K562 (cell line): ENCODE data around the gene SH2D7. TPM values are rescaled to one million over a fixed set of nuclear protein-coding genes. Genes with fewer than 3 reads are reported as not detected.

ENCODE experiments used
- ATAC-seq: fragments of 200-7000 bp; cut with Tn5 transposase; 3 replicates; pipeline ENCODE4 v1.9.1; 2020; ENCODE audit warnings: moderate library complexity
- BruUV-seq: library from RNA; stranded (reverse); fragments of 400-500 nt; replicated peaks from 2 replicates; lab custom pipeline; 2021; lab: Mats Ljungman, UMichigan
- CTCF ChIA-PET: fragments of 300-600 bp; formaldehyde crosslinking; extraction: SDS; loops from one replicate; lab custom pipeline; 2021; ENCODE audit warnings: low intra/inter-chr PET ratio; lab: Yijun Ruan, JAX
- POLR2A ChIA-PET: fragments of 300-600, 350-650 bp; sonication (Branson Sonifier 250); formaldehyde crosslinking; extraction: SDS; loops from one replicate; lab custom pipeline; 2021; ENCODE audit warnings: antibody characterized with exemption, inconsistent platforms; lab: Yijun Ruan, JAX
- DNase-seq, 4 experiments: peaks; one replicate each; pipeline versions ENCODE4 v3.0.0 to v3.0.0-alpha.2; 2011 to 2018; ENCODE audit warnings: low spot score in 3 of 4, mixed read lengths in 3 of 4; ENCODE audit errors: extremely low read depth in 1 of 4
- FAIRE-seq: peaks from 2 replicates; lab custom pipeline; 2011; peaks lifted over from hg19 to GRCh38; lab: Jason Lieb, UNC
- H2AFZ ChIP-seq: 2 replicates; pipeline ENCODE4 v1.6.0; 2011; ENCODE audit warnings: low read depth, low read length, control low read depth, inconsistent platforms
- H3K27ac ChIP-seq: fragments of 200-600 bp; 3 replicates; pipeline ENCODE4 v1.8.0; 2011; ENCODE audit warnings: low read depth, mild to moderate bottlenecking, control low read depth, inconsistent platforms, low read length, moderate library complexity, mixed read lengths; ENCODE audit errors: extremely low read depth
- H3K27me3 ChIP-seq, 2 experiments: fragments of 300-600 bp in 1 of 2; 2 replicates in 1 of 2; 3 replicates in 1 of 2; pipeline versions ENCODE4 v1.6.0 to v1.8.0; 2011; ENCODE audit warnings: inconsistent platforms in 2 of 2, low read length in 2 of 2, mild to moderate bottlenecking in 1 of 2, mixed read lengths in 1 of 2, moderate library complexity in 1 of 2; ENCODE audit not compliant: control insufficient read depth in 2 of 2, insufficient read depth in 2 of 2
- H3K36me3 ChIP-seq: fragments of 300-600 bp; 3 replicates; pipeline ENCODE4 v1.8.0; 2011; ENCODE audit warnings: mild to moderate bottlenecking, low read length, inconsistent platforms; ENCODE audit not compliant: control insufficient read depth, insufficient read depth
- H3K4me1 ChIP-seq, 2 experiments: fragments of 200-600 bp in 1 of 2; replicated peaks in 1 of 2; 2 replicates in 1 of 2; 3 replicates in 1 of 2; pipeline versions ENCODE4 v1.5.1 to v1.8.0; 2011; ENCODE audit warnings: inconsistent platforms in 2 of 2, low read length in 2 of 2, mild to moderate bottlenecking in 1 of 2, mixed read lengths in 1 of 2, moderate library complexity in 1 of 2; ENCODE audit not compliant: control insufficient read depth in 2 of 2, insufficient read depth in 2 of 2
- H3K4me2 ChIP-seq: 2 replicates; pipeline ENCODE4 v1.6.1; 2011; ENCODE audit warnings: low read length, control low read depth, inconsistent platforms, mixed read lengths; ENCODE audit not compliant: insufficient read depth
- H3K4me3 ChIP-seq: fragments of 200-600 bp; sonication (generic), shearing (Covaris generic); 2 replicates; pipeline ENCODE4 v1.5.1; 2016; ENCODE audit warnings: control low read depth, inconsistent platforms
- H3K79me2 ChIP-seq: fragments of 200-600 bp; 3 replicates; pipeline ENCODE4 v1.8.0; 2011; ENCODE audit warnings: low read length, inconsistent platforms; ENCODE audit not compliant: control insufficient read depth, insufficient read depth
- H3K9ac ChIP-seq, 2 experiments: 2 replicates each; pipeline versions ENCODE4 v1.6.0 to v1.6.1; 2011; ENCODE audit warnings: low read depth in 2 of 2, low read length in 2 of 2, control low read depth in 1 of 2, inconsistent platforms in 1 of 2, mild to moderate bottlenecking in 1 of 2, mixed read lengths in 1 of 2; ENCODE audit not compliant: insufficient read depth in 1 of 2
- H3K9me1 ChIP-seq: one replicate; pipeline ENCODE4 v1.6.0; 2011; ENCODE audit warnings: inconsistent platforms, mild to moderate bottlenecking, low read length, moderate library complexity; ENCODE audit not compliant: control insufficient read depth, insufficient read depth
- H3K9me3 ChIP-seq: replicated peaks from 2 replicates; pipeline ENCODE4 v1.5.1; 2011; ENCODE audit warnings: low read depth, low read length, inconsistent platforms; ENCODE audit not compliant: control insufficient read depth, insufficient read depth
- H4K20me1 ChIP-seq: replicated peaks from 2 replicates; pipeline ENCODE4 v1.6.1; 2011; ENCODE audit warnings: low read length, inconsistent platforms, mixed read lengths; ENCODE audit not compliant: control insufficient read depth, insufficient read depth
- HDAC2 ChIP-seq: fragments of 450-650 bp; IDR thresholded peaks from 2 replicates; pipeline ENCODE4 v1.6.1; 2016; ENCODE audit warnings: mild to moderate bottlenecking
- MAFF ChIP-seq: IDR thresholded peaks from 2 replicates; pipeline ENCODE4 v1.6.1; 2012; ENCODE audit warnings: low read length, improper control_type of control experiment
- NFE2 ChIP-seq: IDR thresholded peaks from 2 replicates; pipeline ENCODE4 v1.6.1; 2014; ENCODE audit warnings: antibody characterized with exemption, low read depth
- POLR2H ChIP-seq: IDR thresholded peaks from 2 replicates; pipeline ENCODE4 v1.6.1; 2016; ENCODE audit warnings: missing genetic modification characterization, low read depth, mild to moderate bottlenecking, control low read depth, missing compliant biosample characterization, moderate library complexity
- RBFOX2 ChIP-seq: fragments of 200-400 bp; formaldehyde crosslinking; IDR thresholded peaks from 2 replicates; pipeline ENCODE4 v1.6.1; 2017; ENCODE audit warnings: low read depth, mild to moderate bottlenecking, low read length, moderate library complexity
- RBM34 ChIP-seq: fragments of 200-400 bp; formaldehyde crosslinking; IDR thresholded peaks from 2 replicates; pipeline ENCODE4 v1.6.1; 2018; ENCODE audit warnings: low read length, borderline replicate concordance; ENCODE audit not compliant: insufficient read depth
- SIX5 ChIP-seq, 2 experiments: IDR thresholded peaks; 2 replicates each; pipeline ENCODE4 v1.6.1; 2011; ENCODE audit warnings: low read length in 2 of 2, borderline replicate concordance in 1 of 2, low read depth in 1 of 2, mild to moderate bottlenecking in 1 of 2, moderate library complexity in 1 of 2; ENCODE audit not compliant: insufficient read depth in 1 of 2
- SNIP1 ChIP-seq: fragments of 450-650 bp; IDR thresholded peaks from 2 replicates; pipeline ENCODE4 v1.7.1; 2017; ENCODE audit warnings: low read depth, mild to moderate bottlenecking
- TAL1 ChIP-seq: fragments of 450-650 bp; IDR thresholded peaks from 2 replicates; pipeline ENCODE4 v1.6.1; 2016; ENCODE audit warnings: mild to moderate bottlenecking
- U2AF1 ChIP-seq: fragments of 200-400 bp; formaldehyde crosslinking; optimal IDR thresholded peaks from 2 replicates; pipeline ENCODE3; 2017; ENCODE audit warnings: mild to moderate bottlenecking, low read depth, low read length, moderate library complexity
- ZBTB8A ChIP-seq: fragments of 450-650 bp; IDR thresholded peaks from 2 replicates; pipeline ENCODE4 v1.6.1; 2018; ENCODE audit warnings: mild to moderate bottlenecking, moderate library complexity; ENCODE audit not compliant: partially characterized antibody
- ZNF551 ChIP-seq: fragments of 250-450 bp; sonication (Bioruptor Pico); IDR thresholded peaks from 2 replicates; pipeline ENCODE4 v1.5.0; 2021; ENCODE audit warnings: mild to moderate bottlenecking, moderate library complexity
- WGBS: fragments of 100-300 bp; shearing (Covaris generic); methylation state at CpG from one replicate; pipeline ENCODE4 v1.1.6; 2016; ENCODE audit warnings: low coverage, mixed read lengths; ENCODE audit not compliant: insufficient coverage; ENCODE audit errors: missing lambda C conversion rate; 5-methylcytosine and 5-hydroxymethylcytosine counted together
- in situ Hi-C: fragments of 300-500 bp; cut with MboI; formaldehyde crosslinking; loops from 4 replicates; pipeline ENCODE4 v1.15.0; 2018; ENCODE audit warnings: inconsistent platforms, mixed read lengths
- intact Hi-C: fragments of 100-400 bp; cut with micrococcal nuclease; formaldehyde crosslinking; loops from 2 replicates; pipeline ENCODE4 v1.14.2; 2022
- polyA plus RNA-seq, 8 experiments: library from polyadenylated mRNA; depleted of rRNA in 4 of 8; stranded (reverse) in 5 of 8; unstranded in 3 of 8; fragments of >200 nt; fragmentation: Nextera tagmentation in 2 of 8; fragmentation: Illumina TruSeq in 1 of 8; extraction: Ambion mirVana in 2 of 8; extraction: Trizol in 1 of 8; gene quantifications; 2 replicates each; pipeline versions ENCODE4 v1.2.1 to v1.2.3, GENCODE V29; 2011 to 2014; ENCODE audit warnings: inconsistent platforms in 1 of 8, missing spikeins in 1 of 8
- total RNA-seq, 7 experiments: library from RNA; depleted of rRNA in 6 of 7; stranded (reverse); fragments of >200 nt in 6 of 7; fragmentation: Illumina TruSeq in 2 of 7; extraction: Trizol in 2 of 7; gene quantifications; 2 replicates each; pipeline versions ENCODE4 v1.2.1 to v1.2.3, GENCODE V29; 2011 to 2021; ENCODE audit warnings: low replicate concordance in 1 of 7
- TF ChIP-seq, protein P1 (sequence below): fragments of 450-650 bp; formaldehyde crosslinking; IDR thresholded peaks from 2 replicates; pipeline ENCODE4 v1.4.0; 2022; ENCODE audit warnings: missing genetic modification characterization
- TF ChIP-seq, protein P2 (sequence below), 2 experiments: fragments of 450-650 bp; IDR thresholded peaks; 2 replicates each; pipeline ENCODE4 v1.6.1; 2018; ENCODE audit warnings: mild to moderate bottlenecking in 2 of 2, low read depth in 1 of 2; ENCODE audit not compliant: partially characterized antibody in 2 of 2
- TF ChIP-seq, protein P3 (sequence below): sonication (generic); formaldehyde crosslinking; IDR thresholded peaks from 2 replicates; pipeline ENCODE4 v1.8.1; 2023; ENCODE audit warnings: mild to moderate bottlenecking, missing genetic modification reagents

The SH2D7 gene
- total and polyA plus RNA-seq, 9 of the 15 experiments (the other 6 are each of a cell fraction or from before 2014, with no cell fraction given) = not detected

DNA sequence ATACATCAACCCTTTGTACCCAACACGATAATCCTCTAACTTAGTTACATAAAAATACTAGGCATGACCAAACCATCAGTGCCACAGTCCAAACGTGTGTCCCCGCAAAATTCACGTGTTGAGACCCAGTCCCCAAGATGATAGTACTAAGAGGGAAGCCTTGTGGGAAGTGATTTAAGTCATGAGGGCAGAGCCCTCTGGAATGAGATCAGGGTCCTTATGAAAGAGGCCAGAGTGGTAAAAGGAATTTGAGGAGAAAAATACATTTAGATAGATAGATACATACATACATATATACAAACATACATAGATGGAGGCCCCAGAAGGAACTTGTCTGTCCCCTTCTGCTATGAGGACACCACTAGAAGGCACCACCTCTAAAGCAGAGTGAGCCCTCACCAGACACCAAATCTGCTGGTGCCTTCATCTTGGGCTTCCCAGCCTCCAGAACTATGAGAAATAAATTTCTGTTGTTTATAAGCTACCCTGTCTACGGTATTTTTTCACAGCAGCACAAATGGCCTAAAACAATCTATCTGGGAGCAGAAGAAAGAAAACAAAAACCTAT, 22.8 kb upstream of the SH2D7 start:
- no peak overlapping the region for H3K9ac ChIP-seq
- FAIRE-seq = no peak
- CTCF ChIA-PET = interaction anchor here (0.6 kb wide), 1 partner anchor 35 kb away, joined by 3 read pairs; no protein-coding TSS in a partner anchor
- no peak overlapping the region for H3K4me2 ChIP-seq
- 33% methylated on average over 5 of the region's 5 CpGs for WGBS
- H3K79me2 ChIP-seq = peaks cover 20% of the 10 kb centered on the region; the same call in 2 of the 3 replicates
- no peaks in the 10 kb centered on the region for H3K9me3 ChIP-seq
- H3K4me1 ChIP-seq = peaks cover 0 to 37% of the 10 kb centered on the region in 2 experiments; a peak in 3 of 5 replicates
- H4K20me1 ChIP-seq = peaks cover 8% of the 10 kb centered on the region
- H3K27ac ChIP-seq = no peak overlapping the region
- H3K9me1 ChIP-seq = no peaks in the 10 kb centered on the region
- DNase-seq = no peak
- no peak overlapping the region for H3K4me3 ChIP-seq
- H3K36me3 ChIP-seq = no peaks in the 10 kb centered on the region
- POLR2A ChIA-PET = interaction anchor here (1.3 to 2.3 kb wide), 3 partner anchors 11 to 27 kb away, joined by 3 to 9 read pairs (median 5); no protein-coding TSS in a partner anchor
- H2AFZ ChIP-seq = no peak overlapping the region
- intact Hi-C loops = no loop called here
- ATAC-seq = peak; percentile 44; the same call in 1 of the 3 replicates
- in situ Hi-C loops = no loop called here
- no TSS peak for BruUV-seq
- no peaks in the 10 kb centered on the region for H3K27me3 ChIP-seq
- no peak for TF ChIP-seq U2AF1
- no peak for TF ChIP-seq TAL1
- no peak for TF ChIP-seq MAFF
- no peak for TF ChIP-seq RBM34
- TF ChIP-seq POLR2H (tag) = no peak
- TF ChIP-seq, protein P1, sequence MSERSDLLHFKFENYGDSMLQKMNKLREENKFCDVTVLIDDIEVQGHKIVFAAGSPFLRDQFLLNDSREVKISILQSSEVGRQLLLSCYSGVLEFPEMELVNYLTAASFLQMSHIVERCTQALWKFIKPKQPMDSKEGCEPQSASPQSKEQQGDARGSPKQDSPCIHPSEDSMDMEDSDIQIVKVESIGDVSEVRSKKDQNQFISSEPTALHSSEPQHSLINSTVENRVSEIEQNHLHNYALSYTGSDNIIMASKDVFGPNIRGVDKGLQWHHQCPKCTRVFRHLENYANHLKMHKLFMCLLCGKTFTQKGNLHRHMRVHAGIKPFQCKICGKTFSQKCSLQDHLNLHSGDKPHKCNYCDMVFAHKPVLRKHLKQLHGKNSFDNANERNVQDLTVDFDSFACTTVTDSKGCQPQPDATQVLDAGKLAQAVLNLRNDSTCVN = no peak
- no peak for TF ChIP-seq SNIP1
- TF ChIP-seq, protein P2, sequence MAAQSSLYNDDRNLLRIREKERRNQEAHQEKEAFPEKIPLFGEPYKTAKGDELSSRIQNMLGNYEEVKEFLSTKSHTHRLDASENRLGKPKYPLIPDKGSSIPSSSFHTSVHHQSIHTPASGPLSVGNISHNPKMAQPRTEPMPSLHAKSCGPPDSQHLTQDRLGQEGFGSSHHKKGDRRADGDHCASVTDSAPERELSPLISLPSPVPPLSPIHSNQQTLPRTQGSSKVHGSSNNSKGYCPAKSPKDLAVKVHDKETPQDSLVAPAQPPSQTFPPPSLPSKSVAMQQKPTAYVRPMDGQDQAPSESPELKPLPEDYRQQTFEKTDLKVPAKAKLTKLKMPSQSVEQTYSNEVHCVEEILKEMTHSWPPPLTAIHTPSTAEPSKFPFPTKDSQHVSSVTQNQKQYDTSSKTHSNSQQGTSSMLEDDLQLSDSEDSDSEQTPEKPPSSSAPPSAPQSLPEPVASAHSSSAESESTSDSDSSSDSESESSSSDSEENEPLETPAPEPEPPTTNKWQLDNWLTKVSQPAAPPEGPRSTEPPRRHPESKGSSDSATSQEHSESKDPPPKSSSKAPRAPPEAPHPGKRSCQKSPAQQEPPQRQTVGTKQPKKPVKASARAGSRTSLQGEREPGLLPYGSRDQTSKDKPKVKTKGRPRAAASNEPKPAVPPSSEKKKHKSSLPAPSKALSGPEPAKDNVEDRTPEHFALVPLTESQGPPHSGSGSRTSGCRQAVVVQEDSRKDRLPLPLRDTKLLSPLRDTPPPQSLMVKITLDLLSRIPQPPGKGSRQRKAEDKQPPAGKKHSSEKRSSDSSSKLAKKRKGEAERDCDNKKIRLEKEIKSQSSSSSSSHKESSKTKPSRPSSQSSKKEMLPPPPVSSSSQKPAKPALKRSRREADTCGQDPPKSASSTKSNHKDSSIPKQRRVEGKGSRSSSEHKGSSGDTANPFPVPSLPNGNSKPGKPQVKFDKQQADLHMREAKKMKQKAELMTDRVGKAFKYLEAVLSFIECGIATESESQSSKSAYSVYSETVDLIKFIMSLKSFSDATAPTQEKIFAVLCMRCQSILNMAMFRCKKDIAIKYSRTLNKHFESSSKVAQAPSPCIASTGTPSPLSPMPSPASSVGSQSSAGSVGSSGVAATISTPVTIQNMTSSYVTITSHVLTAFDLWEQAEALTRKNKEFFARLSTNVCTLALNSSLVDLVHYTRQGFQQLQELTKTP (IDR thresholded peaks at IDR 0.05; ENCODE audit: low read depth in 1 of 2, partially characterized antibody in 2 of 2) = no peak
- no peak for TF ChIP-seq HDAC2
- no peak for TF ChIP-seq ZNF551 (CRISPR knock-in tag)
- TF ChIP-seq NFE2 = no peak
- TF ChIP-seq, protein P3, sequence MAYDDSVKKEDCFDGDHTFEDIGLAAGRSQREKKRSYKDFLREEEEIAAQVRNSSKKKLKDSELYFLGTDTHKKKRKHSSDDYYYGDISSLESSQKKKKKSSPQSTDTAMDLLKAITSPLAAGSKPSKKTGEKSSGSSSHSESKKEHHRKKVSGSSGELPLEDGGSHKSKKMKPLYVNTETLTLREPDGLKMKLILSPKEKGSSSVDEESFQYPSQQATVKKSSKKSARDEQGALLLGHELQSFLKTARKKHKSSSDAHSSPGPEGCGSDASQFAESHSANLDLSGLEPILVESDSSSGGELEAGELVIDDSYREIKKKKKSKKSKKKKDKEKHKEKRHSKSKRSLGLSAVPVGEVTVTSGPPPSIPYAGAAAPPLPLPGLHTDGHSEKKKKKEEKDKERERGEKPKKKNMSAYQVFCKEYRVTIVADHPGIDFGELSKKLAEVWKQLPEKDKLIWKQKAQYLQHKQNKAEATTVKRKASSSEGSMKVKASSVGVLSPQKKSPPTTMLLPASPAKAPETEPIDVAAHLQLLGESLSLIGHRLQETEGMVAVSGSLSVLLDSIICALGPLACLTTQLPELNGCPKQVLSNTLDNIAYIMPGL = no peak
- no peak for TF ChIP-seq SIX5 (IDR thresholded peaks at IDR 0.05; ENCODE audit: borderline replicate concordance in 1 of 2, insufficient read depth in 1 of 2, low read depth in 1 of 2, low read length in 2 of 2)
- no peak for TF ChIP-seq RBFOX2
- TF ChIP-seq ZBTB8A = no peak
